HFFc6 (cell line): ENCODE data around the gene CASP9. TPM values are rescaled to one million over a fixed set of nuclear protein-coding genes. Genes with fewer than 3 reads are reported as not detected.

Experiments
- DNase-seq: peaks from one replicate; pipeline ENCODE4 v3.0.0-alpha.2; 2018
- H3K27ac Mint-ChIP-seq: 2 replicates; pipeline ENCODE4 v1.8.0; 2020; ENCODE audit warnings: mild to moderate bottlenecking, mixed read lengths
- H3K27me3 Mint-ChIP-seq: 2 replicates; pipeline ENCODE4 v1.8.0; 2021; ENCODE audit warnings: mild to moderate bottlenecking, moderate library complexity, mixed read lengths; ENCODE audit not compliant: insufficient read depth
- H3K36me3 Mint-ChIP-seq: 2 replicates; pipeline ENCODE4 v1.8.0; 2021; ENCODE audit warnings: low read depth, mixed read lengths
- H3K4me1 Mint-ChIP-seq: 2 replicates; pipeline ENCODE4 v1.8.0; 2020; ENCODE audit warnings: low read depth, mixed read lengths
- H3K4me3 Mint-ChIP-seq: 2 replicates; pipeline ENCODE4 v1.8.0; 2020; ENCODE audit warnings: mild to moderate bottlenecking, moderate library complexity, mixed read lengths
- H3K9me3 Mint-ChIP-seq: 2 replicates; pipeline ENCODE4 v1.8.0; 2020; ENCODE audit warnings: mild to moderate bottlenecking, mixed read lengths
- total RNA-seq, 6 experiments: library from RNA; stranded (reverse); fragmentation: NEBNext Ultra II Directional; extraction: Animal tissue kit (Norgen Biotek cat#: 25700); gene quantifications; 2 replicates in 1 of 6; 3 replicates in 5 of 6; pipeline ENCODE4 v1.2.3, GENCODE V29; 2021
- TF ChIP-seq, protein P1 (sequence below): fragments of 200-600 bp; sonication (generic); IDR thresholded peaks from 2 replicates; pipeline ENCODE4 v1.5.0; 2021; ENCODE audit warnings: antibody characterized with exemption, mild to moderate bottlenecking

Gene CASP9
- total RNA-seq, 6 experiments from 2014 or later: 7.2 to 8.9 (median 7.8) TPM

DNA sequence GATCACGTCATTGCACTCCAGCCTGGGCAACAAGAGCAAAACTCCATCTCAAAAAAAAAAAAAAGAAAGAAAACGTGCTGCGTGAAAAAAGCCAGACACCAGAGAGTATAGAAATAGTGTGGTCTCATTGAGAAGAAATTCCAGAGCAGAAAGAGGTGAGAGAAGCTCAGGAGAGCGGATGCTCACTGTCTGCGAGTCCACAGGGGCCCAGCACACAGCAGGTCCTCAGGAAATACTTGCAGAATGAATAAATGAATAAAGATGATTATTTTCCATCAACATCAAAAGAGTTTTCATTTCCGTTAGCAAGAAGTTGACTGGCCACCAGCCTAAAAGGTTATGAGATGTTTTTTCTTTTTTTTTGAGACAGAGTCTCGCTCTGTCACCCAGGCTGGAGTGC is 14.4 kb downstream of the CASP9 start:
- Mint-ChIP-seq H3K9me3 (no peaks in the 10 kb centered on the region), H3K27ac (no peak overlapping the region), H3K4me1 (peaks cover 10% of the 10 kb centered on the region), H3K27me3 (no peaks in the 10 kb centered on the region), H3K4me3 (no peak overlapping the region), H3K36me3 (no peaks in the 10 kb centered on the region)
- TF ChIP-seq, protein P1, sequence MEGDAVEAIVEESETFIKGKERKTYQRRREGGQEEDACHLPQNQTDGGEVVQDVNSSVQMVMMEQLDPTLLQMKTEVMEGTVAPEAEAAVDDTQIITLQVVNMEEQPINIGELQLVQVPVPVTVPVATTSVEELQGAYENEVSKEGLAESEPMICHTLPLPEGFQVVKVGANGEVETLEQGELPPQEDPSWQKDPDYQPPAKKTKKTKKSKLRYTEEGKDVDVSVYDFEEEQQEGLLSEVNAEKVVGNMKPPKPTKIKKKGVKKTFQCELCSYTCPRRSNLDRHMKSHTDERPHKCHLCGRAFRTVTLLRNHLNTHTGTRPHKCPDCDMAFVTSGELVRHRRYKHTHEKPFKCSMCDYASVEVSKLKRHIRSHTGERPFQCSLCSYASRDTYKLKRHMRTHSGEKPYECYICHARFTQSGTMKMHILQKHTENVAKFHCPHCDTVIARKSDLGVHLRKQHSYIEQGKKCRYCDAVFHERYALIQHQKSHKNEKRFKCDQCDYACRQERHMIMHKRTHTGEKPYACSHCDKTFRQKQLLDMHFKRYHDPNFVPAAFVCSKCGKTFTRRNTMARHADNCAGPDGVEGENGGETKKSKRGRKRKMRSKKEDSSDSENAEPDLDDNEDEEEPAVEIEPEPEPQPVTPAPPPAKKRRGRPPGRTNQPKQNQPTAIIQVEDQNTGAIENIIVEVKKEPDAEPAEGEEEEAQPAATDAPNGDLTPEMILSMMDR: no peak
- DNase-seq: no peak

DNA sequence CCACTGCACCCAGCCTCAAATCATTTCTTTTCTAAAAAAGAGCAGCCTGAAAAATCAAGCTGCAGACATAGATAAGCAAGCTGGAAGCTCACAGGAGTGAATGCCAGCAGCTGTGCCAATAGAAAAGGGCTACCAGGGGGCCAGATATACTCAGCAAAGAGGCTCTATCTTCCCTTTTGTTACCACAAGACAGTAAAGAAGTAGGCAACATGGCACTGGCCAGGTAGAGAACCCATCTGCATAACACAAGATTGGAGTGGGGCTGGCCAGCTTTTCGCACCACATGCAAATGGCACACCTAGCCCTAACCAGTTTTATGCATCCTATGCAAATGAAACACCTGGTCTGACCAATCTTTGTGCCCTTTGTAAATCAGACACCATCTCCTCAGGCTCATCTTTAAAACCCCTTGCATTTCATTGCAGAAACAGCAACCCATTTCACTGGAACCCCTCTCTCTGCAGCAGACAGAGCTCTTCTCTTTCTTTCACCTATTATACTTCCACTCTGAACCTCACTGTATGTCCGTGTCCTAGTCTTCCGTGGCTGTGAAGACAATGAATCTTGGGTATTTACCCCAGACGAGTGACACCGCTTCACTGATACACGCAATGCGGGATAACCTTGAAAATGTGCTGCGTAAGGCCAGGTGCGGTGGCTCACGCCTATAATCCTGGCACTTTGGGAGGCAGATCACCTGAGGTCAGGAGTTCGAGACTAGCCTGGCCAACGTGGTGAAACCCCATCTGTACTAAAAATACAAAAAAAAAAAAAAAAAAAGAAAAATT is 15.1 kb downstream of the CASP9 start:
- Mint-ChIP-seq H3K9me3 (no peaks in the 10 kb centered on the region), H3K27me3 (no peaks in the 10 kb centered on the region), H3K4me1 (peaks cover 10% of the 10 kb centered on the region), H3K27ac (no peak overlapping the region), H3K36me3 (no peaks in the 10 kb centered on the region), H3K4me3 (no peak overlapping the region)
- DNase-seq: no peak
- TF ChIP-seq, protein P1: no peak

DNA sequence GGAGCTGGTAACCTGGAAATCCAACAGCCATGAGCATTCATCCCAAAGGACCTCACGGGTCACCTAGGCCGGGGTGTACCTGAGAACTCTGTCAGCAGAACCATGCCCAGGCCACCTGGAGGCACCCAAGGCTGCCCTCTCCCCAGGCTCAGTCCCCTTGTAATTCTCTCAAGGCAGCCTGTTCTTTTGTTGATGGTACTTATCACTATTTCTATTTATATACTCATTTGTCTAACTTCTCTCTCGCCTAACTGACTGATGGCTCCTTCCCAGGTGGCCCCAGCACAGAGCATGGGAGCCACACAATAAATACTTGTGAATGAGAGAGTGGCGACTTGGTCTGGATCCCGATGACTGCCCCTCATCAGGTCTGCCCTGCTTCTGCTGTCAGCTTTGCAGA is 16.7 kb downstream of the CASP9 start:
- Mint-ChIP-seq H3K27ac (no peak overlapping the region), H3K27me3 (no peaks in the 10 kb centered on the region), H3K9me3 (no peaks in the 10 kb centered on the region), H3K4me3 (no peak overlapping the region), H3K4me1 (peaks cover 10% of the 10 kb centered on the region), H3K36me3 (no peaks in the 10 kb centered on the region)
- TF ChIP-seq, protein P1: no peak
- DNase-seq: no peak

DNA sequence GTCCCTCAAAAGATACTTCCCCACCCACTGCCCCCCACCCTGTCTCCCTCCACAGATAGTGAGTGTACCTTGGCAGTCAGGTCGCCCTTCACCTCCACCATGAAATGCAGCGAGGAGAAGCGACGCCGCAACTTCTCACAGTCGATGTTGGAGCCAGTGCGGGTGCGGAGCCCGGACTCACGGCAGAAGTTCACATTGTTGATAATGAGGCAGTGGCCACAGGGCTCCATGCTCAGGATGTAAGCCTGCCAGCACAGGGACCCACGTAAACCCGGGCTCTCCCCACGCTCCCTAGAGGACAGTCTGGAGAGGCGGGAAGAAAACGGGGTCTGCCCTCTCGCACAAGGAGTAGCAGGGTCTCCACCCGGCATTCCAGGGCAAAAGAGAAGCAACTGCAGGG is 17.2 kb downstream of the CASP9 start:
- H3K9me3 Mint-ChIP-seq: no peaks in the 10 kb centered on the region
- H3K27ac Mint-ChIP-seq: no peak overlapping the region
- TF ChIP-seq, protein P1: no peak
- no peak for DNase-seq
- no peaks in the 10 kb centered on the region for H3K36me3 Mint-ChIP-seq
- no peaks in the 10 kb centered on the region for H3K27me3 Mint-ChIP-seq
- peaks cover 10% of the 10 kb centered on the region for H3K4me1 Mint-ChIP-seq
- no peak overlapping the region for H3K4me3 Mint-ChIP-seq

DNA sequence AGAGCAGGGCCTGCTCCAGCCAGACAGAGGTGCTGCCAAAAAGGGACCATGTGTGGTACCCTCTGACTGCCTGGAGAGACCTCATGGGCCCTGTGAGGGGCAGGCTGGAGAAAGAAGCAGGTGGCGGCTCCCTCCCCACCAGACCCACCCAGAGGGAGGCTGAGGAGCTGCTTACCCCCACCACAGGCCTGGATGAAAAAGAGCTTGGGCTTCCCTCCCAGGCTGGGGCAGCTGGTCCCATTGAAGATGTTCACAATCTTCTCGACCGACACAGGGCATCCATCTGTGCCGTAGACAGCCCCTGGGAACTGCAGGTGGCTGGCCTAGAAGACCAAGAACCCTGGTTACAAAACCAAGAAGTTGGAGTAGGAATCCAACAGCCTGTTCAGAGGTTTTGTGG is 19.6 kb downstream of the CASP9 start:
- Mint-ChIP-seq H3K36me3 (no peaks in the 10 kb centered on the region), H3K4me3 (no peak overlapping the region), H3K9me3 (no peaks in the 10 kb centered on the region), H3K27ac (no peak overlapping the region), H3K4me1 (no peaks in the 10 kb centered on the region), H3K27me3 (no peaks in the 10 kb centered on the region)
- TF ChIP-seq, protein P1: no peak
- DNase-seq: no peak
